Caco-2 (cell line): ENCODE measurements around the gene OLFML2A. TPM values are rescaled to one million over a fixed set of nuclear protein-coding genes. Genes with fewer than 3 reads are reported as not detected.

ENCODE experiments used
- BruUV-seq: library from RNA; stranded (reverse); fragments of 400-500 nt; replicated peaks from 2 replicates; lab custom pipeline; 2021; lab: Mats Ljungman, UMichigan
- CTCF ChIA-PET: fragments of 300-600 bp; sonication (Branson Sonifier 250); formaldehyde crosslinking; loops from one replicate; lab custom pipeline; 2022; ENCODE audit warnings: antibody characterized with exemption; lab: Charles Lee
- POLR2A ChIA-PET: fragments of 300-600 bp; sonication (Branson Sonifier 250); formaldehyde crosslinking; loops from one replicate; lab custom pipeline; 2022; ENCODE audit warnings: antibody characterized with exemption; lab: Charles Lee
- DNase-seq, 2 experiments: peaks; one replicate each; pipeline versions ENCODE4 v3.0.0 to v3.0.0-alpha.2; 2020 to 2022
- H3K27me3 ChIP-seq: replicated peaks from 2 replicates; pipeline ENCODE4 v1.6.0; 2011; ENCODE audit warnings: low read length; ENCODE audit not compliant: control insufficient read depth, insufficient read depth
- H3K36me3 ChIP-seq: 2 replicates; pipeline ENCODE4 v1.5.1; 2011; ENCODE audit warnings: low read length; ENCODE audit not compliant: control insufficient read depth, insufficient read depth
- H3K4me1 ChIP-seq: fragments of 250-450 bp; sonication (Bioruptor Pico); 2 replicates; pipeline ENCODE4 v1.5.1; 2020; ENCODE audit warnings: mild to moderate bottlenecking
- H3K4me3 ChIP-seq: 2 replicates; pipeline ENCODE4 v1.5.1; 2011; ENCODE audit warnings: low read depth, mild to moderate bottlenecking, control low read depth, low read length
- H3K9me3 ChIP-seq: fragments of 250-450 bp; sonication (Bioruptor Pico); 2 replicates; pipeline ENCODE4 v1.5.1; 2020; ENCODE audit warnings: mild to moderate bottlenecking, moderate library complexity
- H3K27ac Mint-ChIP-seq: one replicate; pipeline ENCODE4 v1.8.0; 2022; ENCODE audit warnings: mixed read lengths; ENCODE audit not compliant: unreplicated experiment
- H3K27me3 Mint-ChIP-seq: one replicate; pipeline ENCODE4 v1.8.0; 2022; ENCODE audit warnings: mixed read lengths; ENCODE audit not compliant: insufficient read depth, unreplicated experiment
- H3K36me3 Mint-ChIP-seq: one replicate; pipeline ENCODE4 v1.8.0; 2022; ENCODE audit warnings: mild to moderate bottlenecking, mixed read lengths; ENCODE audit not compliant: insufficient read depth, unreplicated experiment
- H3K4me1 Mint-ChIP-seq: one replicate; pipeline ENCODE4 v1.8.0; 2022; ENCODE audit warnings: low read depth, mixed read lengths; ENCODE audit not compliant: unreplicated experiment
- H3K4me3 Mint-ChIP-seq: one replicate; pipeline ENCODE4 v1.8.0; 2022; ENCODE audit warnings: mild to moderate bottlenecking, moderate library complexity, mixed read lengths; ENCODE audit not compliant: unreplicated experiment
- H3K9me3 Mint-ChIP-seq: one replicate; pipeline ENCODE4 v1.8.0; 2022; ENCODE audit warnings: mixed read lengths; ENCODE audit not compliant: unreplicated experiment
- intact Hi-C: fragments of 100-400 bp; cut with micrococcal nuclease; formaldehyde crosslinking; loops from one replicate; pipeline ENCODE4 v1.10.0; 2022; ENCODE audit not compliant: unreplicated experiment
- total RNA-seq: library from RNA; stranded (reverse); gene quantifications from 2 replicates; pipeline ENCODE4 v1.2.3, GENCODE V29; 2022
- TF ChIP-seq, protein P1 (sequence below), 2 experiments: fragments of 200-600 bp in 1 of 2; IDR thresholded peaks; 1 replicate in 1 of 2; 2 replicates in 1 of 2; pipeline versions ENCODE4 v1.5.1 to v1.8.0; 2011 to 2022; ENCODE audit warnings: antibody characterized with exemption in 1 of 2, control low read depth in 1 of 2, inconsistent platforms in 1 of 2, low read depth in 1 of 2, low read length in 1 of 2, mild to moderate bottlenecking in 1 of 2, moderate library complexity in 1 of 2; ENCODE audit not compliant: insufficient read depth in 1 of 2, severe bottlenecking in 1 of 2, unreplicated experiment in 1 of 2

Gene OLFML2A
- total RNA-seq, 1 experiment from 2014 or later, result 1.1 TPM

DNA sequence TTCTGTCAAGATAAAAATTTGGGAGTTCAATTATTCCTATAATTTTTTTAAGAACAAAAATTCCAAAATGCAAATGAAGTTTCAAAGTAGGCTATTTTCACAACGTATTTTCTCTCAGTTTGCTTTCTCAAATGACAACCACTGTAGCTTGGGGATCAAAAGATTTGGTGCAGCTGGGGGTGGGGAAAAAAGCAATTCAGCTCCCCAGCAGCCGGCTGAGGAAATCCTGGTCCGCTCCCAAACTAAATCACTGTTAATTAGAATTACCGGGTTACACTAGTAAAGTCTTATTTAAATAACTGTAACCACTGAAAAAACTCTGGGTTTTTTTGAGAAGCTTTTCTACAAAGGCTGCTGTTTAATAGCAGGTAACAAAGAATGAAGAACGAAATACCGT, 11.5 kb upstream of the OLFML2A start:
- TF ChIP-seq, protein P1, sequence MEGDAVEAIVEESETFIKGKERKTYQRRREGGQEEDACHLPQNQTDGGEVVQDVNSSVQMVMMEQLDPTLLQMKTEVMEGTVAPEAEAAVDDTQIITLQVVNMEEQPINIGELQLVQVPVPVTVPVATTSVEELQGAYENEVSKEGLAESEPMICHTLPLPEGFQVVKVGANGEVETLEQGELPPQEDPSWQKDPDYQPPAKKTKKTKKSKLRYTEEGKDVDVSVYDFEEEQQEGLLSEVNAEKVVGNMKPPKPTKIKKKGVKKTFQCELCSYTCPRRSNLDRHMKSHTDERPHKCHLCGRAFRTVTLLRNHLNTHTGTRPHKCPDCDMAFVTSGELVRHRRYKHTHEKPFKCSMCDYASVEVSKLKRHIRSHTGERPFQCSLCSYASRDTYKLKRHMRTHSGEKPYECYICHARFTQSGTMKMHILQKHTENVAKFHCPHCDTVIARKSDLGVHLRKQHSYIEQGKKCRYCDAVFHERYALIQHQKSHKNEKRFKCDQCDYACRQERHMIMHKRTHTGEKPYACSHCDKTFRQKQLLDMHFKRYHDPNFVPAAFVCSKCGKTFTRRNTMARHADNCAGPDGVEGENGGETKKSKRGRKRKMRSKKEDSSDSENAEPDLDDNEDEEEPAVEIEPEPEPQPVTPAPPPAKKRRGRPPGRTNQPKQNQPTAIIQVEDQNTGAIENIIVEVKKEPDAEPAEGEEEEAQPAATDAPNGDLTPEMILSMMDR (IDR thresholded peaks at IDR 0.05; ENCODE audit: insufficient read depth in 1 of 2, low read depth in 1 of 2, low read length in 1 of 2, severe bottlenecking in 1 of 2, unreplicated experiment in 1 of 2), result no peak
- H3K9me3 Mint-ChIP-seq, result no peaks in the 10 kb centered on the region
- H3K27me3 Mint-ChIP-seq, result no peaks in the 10 kb centered on the region
- Histone ChIP-seq H3K9me3 (no peaks in the 10 kb centered on the region), H3K4me3 (no peak overlapping the region), H3K36me3 (no peaks in the 10 kb centered on the region), H3K27me3 (no peaks in the 10 kb centered on the region), H3K4me1 (no peaks in the 10 kb centered on the region)
- peaks cover 9% of the 10 kb centered on the region for H3K4me1 Mint-ChIP-seq
- H3K36me3 Mint-ChIP-seq, result peaks cover 13% of the 10 kb centered on the region
- H3K4me3 Mint-ChIP-seq, result no peak overlapping the region
- CTCF ChIA-PET, result interaction anchor here (1.0 to 2.3 kb wide), 7 partner anchors 14 to 214 kb away, joined by 3 to 12 read pairs (median 8); partner anchors contain the start of gene WDR38
- intact Hi-C loops, result no loop called here
- no peak for DNase-seq
- no TSS peak for BruUV-seq
- POLR2A ChIA-PET, result no interaction called here
- no peak overlapping the region for H3K27ac Mint-ChIP-seq

DNA sequence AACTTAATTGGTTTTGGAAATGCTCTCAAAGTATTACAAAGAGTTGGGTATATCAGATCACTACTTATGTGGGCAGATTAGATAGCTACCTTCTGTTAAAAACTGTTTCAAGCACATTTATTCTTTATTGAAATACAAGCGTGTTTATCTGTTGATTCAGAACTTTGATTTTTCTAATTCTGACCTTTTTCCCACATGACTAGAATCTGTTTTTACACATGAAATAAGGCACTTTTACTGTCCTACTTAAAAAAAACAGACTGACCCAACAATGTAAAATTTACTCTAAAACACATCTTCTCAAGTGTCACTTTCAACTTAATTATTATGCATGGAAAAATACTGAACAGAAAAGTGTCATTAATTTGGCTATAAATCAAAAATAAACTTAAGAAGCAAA, 10.6 kb upstream of the OLFML2A start:
- H3K27me3 Mint-ChIP-seq, result no peaks in the 10 kb centered on the region
- POLR2A ChIA-PET, result interaction anchor here (0.5 kb wide), 1 partner anchor 171 kb away, joined by 4 read pairs; no protein-coding TSS in a partner anchor
- intact Hi-C loops, result no loop called here
- Histone ChIP-seq H3K4me1 (no peaks in the 10 kb centered on the region), H3K36me3 (no peaks in the 10 kb centered on the region), H3K4me3 (no peak overlapping the region), H3K9me3 (no peaks in the 10 kb centered on the region), H3K27me3 (no peaks in the 10 kb centered on the region)
- CTCF ChIA-PET, result interaction anchor here (0.6 kb wide), 2 partner anchors 87 to 194 kb away, joined by 3 read pairs; no protein-coding TSS in a partner anchor
- TF ChIP-seq, protein P1 (IDR thresholded peaks at IDR 0.05; ENCODE audit: insufficient read depth in 1 of 2, low read depth in 1 of 2, low read length in 1 of 2, severe bottlenecking in 1 of 2, unreplicated experiment in 1 of 2), result no peak
- DNase-seq, result no peak
- no TSS peak for BruUV-seq
- H3K9me3 Mint-ChIP-seq, result no peaks in the 10 kb centered on the region
- no peak overlapping the region for H3K27ac Mint-ChIP-seq
- H3K36me3 Mint-ChIP-seq, result peaks cover 18% of the 10 kb centered on the region
- H3K4me3 Mint-ChIP-seq, result no peak overlapping the region
- H3K4me1 Mint-ChIP-seq, result peaks cover 9% of the 10 kb centered on the region

DNA sequence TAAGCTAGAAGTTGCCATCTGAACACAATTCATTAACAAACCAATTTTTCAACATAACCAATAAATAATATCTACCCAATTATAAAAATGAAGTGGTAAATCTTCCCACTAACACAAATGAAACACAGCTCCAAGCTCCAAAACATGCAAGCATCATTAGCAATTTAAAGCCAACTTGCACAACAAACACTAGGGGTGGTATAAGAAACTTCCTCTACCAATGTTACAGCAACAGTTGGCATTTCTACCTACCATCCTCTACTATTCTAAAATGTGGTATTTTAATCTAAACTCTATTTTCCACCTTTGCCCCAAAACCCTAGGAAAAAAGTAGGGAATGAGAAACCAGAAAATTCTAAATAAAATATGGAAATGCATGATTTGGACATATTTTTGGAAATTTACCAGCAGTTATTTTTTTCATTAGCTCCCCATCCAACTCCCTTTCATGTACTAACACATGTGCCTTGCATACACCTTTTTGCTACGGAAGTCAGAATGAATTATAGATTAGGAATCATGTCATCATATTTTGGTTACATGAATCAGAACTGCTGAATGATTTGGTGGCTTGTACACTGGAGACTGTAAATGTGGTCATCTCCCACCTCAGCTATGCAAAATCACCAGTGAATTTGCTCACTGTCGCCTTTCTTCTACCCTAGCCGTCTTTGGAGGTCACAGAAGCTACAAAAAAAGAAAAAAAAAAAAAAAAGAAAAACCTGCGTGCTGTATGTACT, 9.9 kb upstream of the OLFML2A start:
- Histone ChIP-seq H3K9me3 (no peaks in the 10 kb centered on the region), H3K27me3 (no peaks in the 10 kb centered on the region), H3K4me1 (no peaks in the 10 kb centered on the region), H3K36me3 (no peaks in the 10 kb centered on the region), H3K4me3 (no peak overlapping the region)
- H3K4me3 Mint-ChIP-seq, result no peak overlapping the region
- ChIA-PET POLR2A (no interaction called here), CTCF (interaction anchor here (0.6 to 0.7 kb wide), 2 partner anchors 84 to 195 kb away, joined by 3 to 5 read pairs; no protein-coding TSS in a partner anchor)
- no peaks in the 10 kb centered on the region for H3K9me3 Mint-ChIP-seq
- no peak for DNase-seq
- TF ChIP-seq, protein P1 (IDR thresholded peaks at IDR 0.05; ENCODE audit: insufficient read depth in 1 of 2, low read depth in 1 of 2, low read length in 1 of 2, severe bottlenecking in 1 of 2, unreplicated experiment in 1 of 2), result no peak
- peaks cover 9% of the 10 kb centered on the region for H3K4me1 Mint-ChIP-seq
- no peaks in the 10 kb centered on the region for H3K27me3 Mint-ChIP-seq
- intact Hi-C loops, result no loop called here
- BruUV-seq, result no TSS peak
- H3K36me3 Mint-ChIP-seq, result peaks cover 22% of the 10 kb centered on the region
- H3K27ac Mint-ChIP-seq, result no peak overlapping the region
